Activated CD8-positive, alpha-beta memory T cell treated with anti-CD3 and anti-CD28 coated beads for 48 hours (primary cell): Measurements from ENCODE around the gene KCNA10.

Experiments
- DNase-seq, 3 experiments: peaks; one replicate each; pipeline ENCODE4 v3.0.0-alpha.2; 2020; ENCODE audit warnings: low read depth in 2 of 3, low spot score in 2 of 3

Gene KCNA10

GRCh38 chr1:110519125-110519810 lies at the start of gene KCNA10:
Gene KCNA10, minus strand, starts transcription at chr1:110519175. Its CDS starts 388 bp downstream, at chr1:110518787.
- DNase-seq: no peak

- no peak for DNase-seq
Measured at GRCh38 chr1:110566836-110567235, 47.9 kb upstream of the KCNA10 start.

GRCh38 chr1:110565565-110565964 lies 46.6 kb upstream of the KCNA10 start:
- no peak for DNase-seq

- no peak for DNase-seq
Measured at GRCh38 chr1:110563089-110563488, 44.1 kb upstream of the KCNA10 start.

- no peak for DNase-seq
Measured at GRCh38 chr1:110561596-110561995, 42.6 kb upstream of the KCNA10 start.

- DNase-seq: no peak
Measured at GRCh38 chr1:110559157-110559556, 40.2 kb upstream of the KCNA10 start.

GRCh38 chr1:110557481-110557880 lies 38.5 kb upstream of the KCNA10 start:
- no peak for DNase-seq

GRCh38 chr1:110556471-110556807 lies 37.5 kb upstream of the KCNA10 start:
- DNase-seq: no peak

GRCh38 chr1:110555807-110556470 lies 37.0 kb upstream of the KCNA10 start:
- no peak for DNase-seq

- peak; percentile 13 to 29 (median 23) for DNase-seq
Measured at GRCh38 chr1:110554871-110555801, 36.2 kb upstream of the KCNA10 start.

- no peak for DNase-seq
Measured at GRCh38 chr1:110551278-110551809, 32.4 kb upstream of the KCNA10 start.

- no peak for DNase-seq
Measured at GRCh38 chr1:110549831-110550230, 30.9 kb upstream of the KCNA10 start.

GRCh38 chr1:110548381-110548780 lies 29.4 kb upstream of the KCNA10 start:
- no peak for DNase-seq

- no peak for DNase-seq
Measured at GRCh38 chr1:110547017-110547416, 28.0 kb upstream of the KCNA10 start.

GRCh38 chr1:110545492-110545891 lies 26.5 kb upstream of the KCNA10 start:
- DNase-seq: no peak

GRCh38 chr1:110544753-110545152 lies 25.8 kb upstream of the KCNA10 start:
- no peak for DNase-seq

GRCh38 chr1:110542725-110543124 lies 23.8 kb upstream of the KCNA10 start:
- no peak for DNase-seq

- no peak for DNase-seq
Measured at GRCh38 chr1:110541906-110542395, 23.0 kb upstream of the KCNA10 start.

GRCh38 chr1:110540891-110541685 lies 22.1 kb upstream of the KCNA10 start:
- DNase-seq: no peak

- DNase-seq: no peak
Measured at GRCh38 chr1:110538921-110539320, 19.9 kb upstream of the KCNA10 start.

- no peak for DNase-seq
Measured at GRCh38 chr1:110538075-110538474, 19.1 kb upstream of the KCNA10 start.
